Memory B cell (primary cell): ENCODE measurements around the gene HAUS1.
"Not testable (repeated sequence)": the region's sequence is repeated elsewhere in the genome, so short reads cannot be mapped to it uniquely, and the experiment has no call there.

Experiments used
- ATAC-seq: fragments of 150-1000 bp; cut with Tn5 transposase; 2 replicates; pipeline ENCODE4 v1.10.0; 2021; ENCODE audit warnings: low read depth, mild to moderate bottlenecking, moderate library complexity
- DNase-seq, 2 donors: peaks; one replicate each; pipeline ENCODE4 v3.0.0; 2022; ENCODE audit warnings: low spot score in 2 of 2
- H3K27ac Mint-ChIP-seq: one replicate; pipeline ENCODE4 v1.8.0; 2022; ENCODE audit warnings: mild to moderate bottlenecking, moderate library complexity, mixed read lengths
- H3K27me3 Mint-ChIP-seq: one replicate; pipeline ENCODE4 v1.8.0; 2022; ENCODE audit warnings: mixed read lengths
- H3K36me3 Mint-ChIP-seq: one replicate; pipeline ENCODE4 v1.8.0; 2022; ENCODE audit warnings: mild to moderate bottlenecking, mixed read lengths
- H3K4me1 Mint-ChIP-seq: one replicate; pipeline ENCODE4 v1.8.0; 2022; ENCODE audit warnings: mixed read lengths
- H3K4me3 Mint-ChIP-seq: one replicate; pipeline ENCODE4 v1.8.0; 2022; ENCODE audit warnings: mild to moderate bottlenecking, moderate library complexity, mixed read lengths
- H3K9me3 Mint-ChIP-seq: one replicate; pipeline ENCODE4 v1.8.0; 2022; ENCODE audit warnings: mixed read lengths

The HAUS1 gene

DNA sequence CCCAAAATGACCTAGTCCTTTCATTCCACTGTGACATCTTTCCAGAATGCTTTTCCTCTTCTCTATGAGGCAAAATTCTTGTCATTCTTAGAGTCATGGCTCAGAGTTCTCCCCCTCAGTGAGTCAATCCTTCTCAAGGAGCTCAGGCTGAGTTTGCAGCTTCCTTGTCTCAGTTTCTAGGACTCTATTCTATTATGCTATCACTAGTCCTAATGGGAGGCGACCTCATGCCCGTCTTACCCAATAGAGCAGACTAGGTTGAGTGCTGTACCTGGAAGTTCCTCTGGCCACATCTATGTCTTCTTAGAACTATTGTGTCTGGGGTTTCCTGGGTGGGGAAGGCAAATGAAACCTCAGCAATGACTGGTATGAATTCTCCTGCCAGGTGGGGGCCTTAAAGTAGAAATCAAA is 51.5 kb downstream of the HAUS1 start:
- Mint-ChIP-seq H3K9me3 (no peaks in the 10 kb centered on the region), H3K4me3 (no peak overlapping the region), H3K27me3 (no peaks in the 10 kb centered on the region), H3K36me3 (peaks cover 7% of the 10 kb centered on the region), H3K27ac (no peak overlapping the region), H3K4me1 (peaks cover 7% of the 10 kb centered on the region)
- no peak for DNase-seq
- ATAC-seq: peak; percentile 44

DNA sequence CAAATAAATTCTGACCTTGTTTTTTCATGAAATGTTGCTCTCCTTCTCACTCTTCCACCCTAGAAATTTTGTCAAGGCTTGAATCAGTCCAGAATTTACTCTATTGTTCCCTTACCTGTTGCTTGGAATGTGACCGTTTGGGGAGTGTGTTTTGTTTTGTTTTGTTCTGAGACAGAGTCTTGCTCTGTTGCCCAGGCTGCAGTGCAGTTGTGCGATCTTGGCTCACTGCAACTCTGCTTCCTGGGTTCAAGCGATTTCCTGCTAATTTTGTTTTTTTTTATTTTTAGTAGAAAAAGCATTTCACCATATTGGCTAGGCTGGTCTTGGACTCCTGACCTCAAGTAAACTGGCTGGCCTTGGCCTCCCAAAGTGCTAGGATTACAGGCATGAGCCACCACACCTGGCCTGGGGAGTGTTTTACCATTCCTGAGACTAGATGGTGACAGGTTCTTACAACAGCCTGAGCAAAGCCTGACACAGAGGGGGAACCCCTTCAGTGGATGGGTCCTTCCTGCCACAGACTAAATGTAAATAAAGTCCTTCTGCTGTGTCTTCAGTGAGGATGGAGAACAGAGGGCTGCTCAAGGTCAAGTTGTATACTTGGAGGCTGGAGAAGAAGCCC is 52.0 kb downstream of the HAUS1 start:
- H3K27me3 Mint-ChIP-seq: no peaks in the 10 kb centered on the region
- peaks cover 7% of the 10 kb centered on the region for H3K4me1 Mint-ChIP-seq
- no peak overlapping the region for H3K4me3 Mint-ChIP-seq
- H3K9me3 Mint-ChIP-seq: no peaks in the 10 kb centered on the region
- H3K36me3 Mint-ChIP-seq: peaks cover 7% of the 10 kb centered on the region
- DNase-seq (no peak), ATAC-seq (no peak)
- no peak overlapping the region for H3K27ac Mint-ChIP-seq

DNA sequence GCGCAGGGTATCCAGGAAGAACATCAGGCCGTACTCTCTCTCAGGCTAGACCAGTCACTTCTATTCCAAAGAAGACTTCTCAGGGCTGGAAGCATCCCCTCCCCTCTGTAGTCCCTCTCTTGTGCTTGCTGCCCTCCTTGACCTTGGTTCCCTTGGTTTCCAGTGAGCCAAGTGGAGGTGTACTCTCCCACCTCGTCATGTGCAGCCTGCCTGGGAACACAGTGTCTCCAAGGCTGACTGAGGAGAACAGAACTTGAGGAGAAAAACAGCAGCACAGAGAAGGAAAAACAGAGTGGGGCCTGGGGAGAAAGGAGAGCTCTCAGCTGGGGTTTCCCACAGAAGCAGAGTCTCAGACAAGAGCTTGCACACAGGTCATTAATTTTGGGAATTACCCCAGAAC is 52.7 kb downstream of the HAUS1 start:
- DNase-seq (no peak), ATAC-seq (no peak)
- Mint-ChIP-seq H3K36me3 (peaks cover 7% of the 10 kb centered on the region), H3K4me1 (peaks cover 7% of the 10 kb centered on the region), H3K9me3 (no peaks in the 10 kb centered on the region), H3K27ac (no peak overlapping the region), H3K4me3 (no peak overlapping the region), H3K27me3 (no peaks in the 10 kb centered on the region)

DNA sequence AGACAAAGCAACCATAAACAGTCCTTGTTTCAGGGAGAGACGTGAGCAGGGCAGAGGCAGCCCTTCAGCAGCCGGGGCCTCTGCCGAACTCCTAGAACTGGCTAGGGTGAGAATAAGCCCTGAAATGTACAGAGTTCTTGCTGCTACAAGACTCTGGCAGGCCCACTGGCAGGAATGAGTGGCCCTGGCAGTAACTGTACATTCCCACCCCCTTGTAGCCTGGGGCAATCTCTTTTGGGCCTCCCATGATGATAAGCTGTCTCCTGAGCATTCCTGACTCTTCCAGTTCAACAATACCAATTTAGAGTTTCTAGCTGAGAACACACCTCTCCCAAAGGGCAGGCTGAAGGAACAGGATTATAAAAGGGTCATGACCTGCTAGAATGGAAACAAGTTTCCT is 54.3 kb downstream of the HAUS1 start:
- Mint-ChIP-seq H3K27me3 (no peaks in the 10 kb centered on the region), H3K4me3 (no peak overlapping the region), H3K27ac (no peak overlapping the region), H3K4me1 (peaks cover 7% of the 10 kb centered on the region), H3K36me3 (peaks cover 7% of the 10 kb centered on the region), H3K9me3 (no peaks in the 10 kb centered on the region)
- DNase-seq (no peak), ATAC-seq (no peak)

DNA sequence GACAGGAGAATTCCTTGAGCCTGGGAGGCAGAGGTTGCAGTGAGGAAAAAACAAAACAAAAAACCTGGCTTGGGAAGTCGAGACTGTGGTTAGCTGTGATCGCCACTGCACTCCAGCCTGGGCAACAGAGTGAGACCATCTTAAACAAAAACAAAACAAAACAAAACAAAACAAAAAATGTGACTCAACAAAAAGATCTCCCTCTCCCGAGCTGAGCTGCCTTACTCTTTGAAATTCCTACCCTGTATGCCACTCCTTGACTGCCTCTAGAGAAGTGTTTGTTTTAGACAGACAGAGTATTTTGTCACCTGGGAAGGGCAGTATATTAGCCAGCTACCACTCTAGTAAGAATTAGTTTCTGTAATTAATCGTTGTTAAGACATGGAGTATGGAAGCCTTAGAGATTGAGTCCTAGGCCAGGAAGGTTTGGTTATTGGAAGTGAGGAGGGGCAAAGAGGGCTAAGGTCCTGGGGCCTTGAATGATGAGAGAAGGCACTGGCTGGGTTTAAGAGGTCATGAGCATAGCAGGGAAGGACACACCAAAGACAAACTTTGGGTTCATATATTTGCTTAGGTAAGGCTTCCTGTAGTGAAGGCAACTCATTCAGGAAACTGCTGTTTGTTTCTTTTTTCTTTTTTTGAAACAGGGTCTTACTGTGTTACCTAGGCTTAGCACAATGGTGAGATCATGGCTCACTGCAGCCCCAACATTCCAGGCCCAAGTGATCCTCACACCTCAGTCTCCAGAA is 56.0 kb downstream of the HAUS1 start:
- peaks cover 7% of the 10 kb centered on the region for H3K4me1 Mint-ChIP-seq
- H3K36me3 Mint-ChIP-seq: peaks cover 7% of the 10 kb centered on the region
- no peaks in the 10 kb centered on the region for H3K27me3 Mint-ChIP-seq
- H3K27ac Mint-ChIP-seq: peak overlapping the region; percentile 7
- H3K4me3 Mint-ChIP-seq: no peak overlapping the region
- H3K9me3 Mint-ChIP-seq: no peaks in the 10 kb centered on the region
- ATAC-seq (no peak), DNase-seq (no peak)

DNA sequence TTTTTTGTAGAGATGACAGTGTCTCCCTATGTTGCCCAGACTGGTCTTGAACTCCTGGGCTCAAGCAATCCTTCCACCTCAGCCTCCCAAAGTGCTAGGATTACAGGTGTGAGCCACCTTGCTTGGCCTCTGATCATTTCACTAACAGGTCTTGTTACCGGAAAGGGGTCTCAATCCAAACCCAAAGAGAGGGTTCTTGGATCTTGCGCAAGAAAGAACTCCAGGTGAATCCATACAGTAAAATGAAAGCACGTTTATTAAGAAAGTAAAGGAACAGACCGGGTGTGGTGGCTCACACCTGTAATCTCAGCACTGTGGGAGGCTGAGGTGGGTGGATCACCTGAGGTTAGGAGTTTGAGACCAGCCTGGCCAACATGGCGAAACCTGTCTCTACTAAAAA is 56.7 kb downstream of the HAUS1 start:
- not testable (repeated sequence) for H3K4me1 Mint-ChIP-seq, H3K9me3 Mint-ChIP-seq, H3K36me3 Mint-ChIP-seq, ATAC-seq, DNase-seq, H3K27ac Mint-ChIP-seq, H3K4me3 Mint-ChIP-seq, H3K27me3 Mint-ChIP-seq

DNA sequence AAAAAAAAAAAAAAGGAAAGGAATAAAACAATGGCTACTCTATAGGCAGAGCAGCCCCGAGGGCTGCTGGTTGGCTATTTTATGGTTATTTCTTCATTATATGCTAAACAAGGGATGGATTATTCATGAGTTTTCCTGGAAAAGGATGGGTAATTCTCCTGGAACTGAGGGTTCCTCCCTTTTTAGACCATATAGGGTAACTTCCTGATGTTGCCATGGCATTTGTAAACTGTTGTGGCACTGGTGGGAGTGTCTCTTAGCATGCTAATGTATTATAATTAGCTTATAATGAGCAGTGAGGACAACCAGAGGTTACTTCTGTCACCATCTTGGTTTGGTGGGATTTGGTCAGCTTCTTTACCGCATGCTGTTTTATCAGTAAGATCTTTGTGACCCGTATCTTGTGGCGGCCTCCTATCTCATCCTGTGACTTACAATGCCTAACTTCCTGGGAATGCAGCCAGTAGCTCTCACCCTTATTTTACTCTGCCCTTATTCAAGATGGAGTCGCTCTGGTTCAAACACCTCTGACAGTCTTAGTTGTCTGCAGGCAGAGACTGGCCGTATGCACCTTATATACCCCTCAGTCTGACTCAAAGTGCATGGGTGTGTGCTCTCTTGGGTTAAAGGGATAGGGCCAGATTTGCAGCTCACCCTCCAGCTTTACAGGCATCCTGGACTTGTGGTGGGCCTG is 57.7 kb downstream of the HAUS1 start:
- DNase-seq (no peak), ATAC-seq (no peak)
- Mint-ChIP-seq H3K36me3 (peaks cover 7% of the 10 kb centered on the region), H3K4me1 (peaks cover 4% of the 10 kb centered on the region), H3K4me3 (no peak overlapping the region), H3K27ac (no peak overlapping the region), H3K9me3 (no peaks in the 10 kb centered on the region), H3K27me3 (no peaks in the 10 kb centered on the region)

DNA sequence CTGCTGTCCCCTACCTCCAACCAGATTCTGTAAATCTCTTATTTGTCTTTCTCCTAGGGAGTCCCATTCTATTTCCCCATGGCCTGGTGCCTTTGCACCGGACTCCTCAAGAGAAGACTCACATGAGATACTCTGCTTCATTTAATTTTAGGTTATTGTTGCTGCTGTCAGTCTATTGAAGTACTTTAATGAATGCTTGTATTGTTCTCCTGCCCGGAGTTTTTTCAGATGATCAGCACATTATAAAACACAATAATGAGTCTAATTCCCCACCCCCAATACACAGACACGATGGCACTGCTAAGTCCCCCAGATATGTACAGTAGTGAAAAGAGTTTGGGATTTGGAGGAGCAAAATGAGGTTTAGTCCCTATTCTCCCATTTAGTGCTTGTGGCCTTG is 58.9 kb downstream of the HAUS1 start:
- H3K4me1 Mint-ChIP-seq: peaks cover 13% of the 10 kb centered on the region
- H3K36me3 Mint-ChIP-seq: peaks cover 3% of the 10 kb centered on the region
- no peaks in the 10 kb centered on the region for H3K27me3 Mint-ChIP-seq
- H3K27ac Mint-ChIP-seq: no peak overlapping the region
- H3K9me3 Mint-ChIP-seq: no peaks in the 10 kb centered on the region
- no peak overlapping the region for H3K4me3 Mint-ChIP-seq
- DNase-seq: no peak
- ATAC-seq: no peak

DNA sequence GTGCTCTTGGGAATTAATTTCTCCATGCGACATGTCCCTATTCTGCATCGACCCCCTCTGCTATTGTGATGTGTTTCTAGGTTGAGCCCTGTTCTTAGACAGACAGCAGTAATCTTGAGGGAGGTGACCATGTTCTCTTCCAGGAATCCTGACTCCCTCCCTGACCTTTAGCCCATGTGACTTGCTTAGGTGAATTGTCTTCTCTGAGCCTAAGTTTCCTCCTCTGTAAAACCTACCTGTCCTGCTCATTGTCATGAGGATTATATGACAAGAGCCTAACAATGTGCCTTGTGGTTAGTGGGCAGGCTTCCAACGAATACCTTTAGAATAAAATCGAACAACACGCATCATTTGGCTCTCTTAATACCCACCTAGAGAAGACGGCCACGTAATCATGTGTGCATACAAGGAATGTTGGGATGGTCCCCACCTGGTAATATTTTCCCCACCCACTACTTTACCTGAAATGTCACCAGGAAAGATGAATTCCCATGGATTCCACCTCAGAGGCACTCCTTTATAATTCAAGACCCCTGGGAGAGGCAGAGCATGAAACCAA is 59.8 kb downstream of the HAUS1 start:
- Mint-ChIP-seq H3K27me3 (no peaks in the 10 kb centered on the region), H3K36me3 (peaks cover 3% of the 10 kb centered on the region), H3K4me1 (peaks cover 16% of the 10 kb centered on the region), H3K4me3 (no peak overlapping the region), H3K9me3 (no peaks in the 10 kb centered on the region), H3K27ac (no peak overlapping the region)
- ATAC-seq: no peak
- no peak for DNase-seq

DNA sequence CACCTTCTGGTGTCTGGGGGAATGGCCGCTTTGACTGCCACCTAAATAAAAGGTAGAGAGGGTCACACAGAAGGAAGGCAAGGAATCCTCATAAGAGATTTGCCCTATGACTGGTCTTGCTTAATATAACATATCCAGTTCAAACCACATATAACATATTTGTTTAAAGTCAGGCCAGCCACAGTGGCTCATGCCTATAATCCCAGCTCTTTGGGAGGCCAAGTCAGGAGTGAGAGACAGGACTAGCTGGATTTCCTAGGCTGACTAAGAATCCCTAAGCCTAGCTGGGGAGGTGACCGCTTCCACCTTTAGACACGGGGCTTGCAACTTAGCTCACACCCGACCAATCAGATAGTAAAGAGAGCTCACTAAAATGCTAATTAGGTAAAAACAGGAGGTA is 60.3 kb downstream of the HAUS1 start:
- not testable (repeated sequence) for H3K9me3 Mint-ChIP-seq, H3K36me3 Mint-ChIP-seq, ATAC-seq, DNase-seq, H3K4me3 Mint-ChIP-seq, H3K27me3 Mint-ChIP-seq, H3K27ac Mint-ChIP-seq
- H3K4me1 Mint-ChIP-seq: peaks cover 20% of the 10 kb centered on the region

DNA sequence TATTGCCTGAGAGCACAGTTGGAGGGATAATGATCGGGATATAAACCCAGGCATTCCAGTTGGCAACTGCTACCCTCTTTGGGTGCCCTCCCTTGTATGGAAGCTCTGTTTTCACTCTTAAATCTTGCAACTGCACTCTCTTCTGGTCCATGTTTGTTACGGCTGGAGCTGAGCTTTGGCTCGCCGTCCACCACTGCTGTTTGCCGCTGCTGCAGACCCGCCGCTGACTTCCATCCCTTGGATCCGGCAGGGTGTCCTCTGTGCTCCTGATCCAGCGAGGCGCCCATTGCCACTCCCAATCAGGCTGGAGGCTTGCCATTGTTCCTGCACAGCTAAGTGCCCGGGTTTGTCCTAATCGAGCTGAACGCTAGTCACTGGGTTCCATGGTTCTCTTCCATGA is 60.7 kb downstream of the HAUS1 start:
- no peak overlapping the region for H3K27ac Mint-ChIP-seq
- DNase-seq (no peak), ATAC-seq (no peak)
- peaks cover 20% of the 10 kb centered on the region for H3K4me1 Mint-ChIP-seq
- H3K9me3 Mint-ChIP-seq: no peaks in the 10 kb centered on the region
- H3K36me3 Mint-ChIP-seq: peaks cover 3% of the 10 kb centered on the region
- no peaks in the 10 kb centered on the region for H3K27me3 Mint-ChIP-seq
- H3K4me3 Mint-ChIP-seq: no peak overlapping the region

DNA sequence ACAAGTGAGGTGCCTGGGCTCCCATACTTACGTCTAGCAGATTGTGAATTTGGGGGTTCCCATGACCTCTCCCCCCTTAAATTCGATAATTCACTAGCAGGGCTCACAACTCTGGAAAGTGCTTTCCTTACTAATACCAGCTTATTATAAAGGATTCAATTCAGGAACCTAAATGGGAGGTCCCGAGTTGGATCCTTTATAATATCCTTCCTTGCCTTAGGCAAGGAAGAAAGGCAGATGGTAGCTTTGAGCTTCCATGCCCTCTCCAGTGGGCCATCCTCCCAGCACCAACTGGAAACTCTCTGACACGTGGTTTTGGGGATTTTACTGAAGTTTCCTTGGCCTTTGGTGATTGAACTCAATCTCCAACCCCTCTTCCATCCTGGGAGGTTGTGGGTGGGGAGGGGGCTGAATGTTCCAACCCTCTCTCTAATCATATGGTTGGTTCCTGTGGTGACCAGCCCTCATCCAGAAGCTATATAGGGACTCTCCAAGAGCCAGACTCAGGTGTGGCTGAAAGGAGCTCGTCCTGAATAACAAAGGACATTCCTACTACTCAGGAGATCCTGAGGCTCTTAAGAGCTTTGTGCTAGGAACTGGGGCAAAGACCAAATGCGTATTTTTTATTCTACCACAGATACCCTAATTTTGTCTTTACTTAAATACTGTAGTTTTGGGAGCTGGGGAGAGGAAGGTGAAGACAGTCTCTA is 62.2 kb downstream of the HAUS1 start:
- ATAC-seq: no peak
- Mint-ChIP-seq H3K4me3 (no peak overlapping the region), H3K9me3 (no peaks in the 10 kb centered on the region), H3K27me3 (no peaks in the 10 kb centered on the region), H3K27ac (peak overlapping the region; percentile 92), H3K36me3 (no peaks in the 10 kb centered on the region), H3K4me1 (peaks cover 22% of the 10 kb centered on the region)
- DNase-seq: no peak

DNA sequence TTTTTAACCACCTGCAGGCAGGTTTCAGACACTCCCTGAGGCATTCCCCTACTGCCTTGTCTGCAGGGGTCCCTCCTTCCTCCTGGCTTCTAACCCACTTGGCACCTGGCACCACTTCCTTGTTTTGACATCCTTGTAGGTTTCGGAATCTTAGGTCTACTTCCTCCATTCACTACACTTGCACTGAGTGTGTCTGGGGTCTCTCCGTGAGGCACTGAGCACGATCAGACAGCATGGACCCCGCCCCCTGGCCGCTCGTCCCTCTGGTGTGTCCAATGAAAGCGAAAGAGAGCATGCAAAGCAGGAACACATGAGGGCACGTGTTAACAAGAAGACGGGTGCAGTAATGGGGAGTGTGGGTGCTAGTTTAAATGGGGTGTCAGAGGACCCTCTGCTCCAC is 63.8 kb downstream of the HAUS1 start:
- Mint-ChIP-seq H3K4me1 (peaks cover 24% of the 10 kb centered on the region), H3K27me3 (no peaks in the 10 kb centered on the region), H3K36me3 (no peaks in the 10 kb centered on the region), H3K4me3 (peak overlapping the region; percentile 84), H3K27ac (peak overlapping the region; percentile 92), H3K9me3 (no peaks in the 10 kb centered on the region)
- ATAC-seq (peak; percentile 94), DNase-seq (peak; percentile 68 to 85)

DNA sequence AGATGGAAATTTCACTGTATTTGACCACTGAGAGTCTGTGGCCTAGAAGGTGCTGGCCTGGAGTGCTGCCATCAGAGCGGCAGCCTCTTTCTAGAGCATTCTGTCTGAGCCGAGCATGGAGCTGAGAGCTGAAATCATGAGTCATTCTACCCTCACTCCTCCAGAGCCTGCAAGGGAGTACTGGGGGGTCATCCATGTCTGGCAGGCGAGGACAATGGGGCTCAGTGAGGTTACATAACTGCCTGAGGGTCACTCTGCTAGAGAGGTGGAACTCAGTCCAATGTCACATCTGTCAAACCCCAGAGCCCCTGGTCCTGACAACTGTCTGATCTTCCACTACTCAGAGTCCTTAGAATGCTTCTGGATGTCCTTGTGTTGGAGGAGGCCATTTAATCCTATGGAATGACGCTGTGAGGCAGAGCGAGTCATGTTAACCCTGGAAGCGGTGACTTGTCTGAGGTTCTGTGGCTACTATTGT is 65.3 kb downstream of the HAUS1 start:
- H3K4me3 Mint-ChIP-seq: no peak overlapping the region
- peaks cover 24% of the 10 kb centered on the region for H3K4me1 Mint-ChIP-seq
- no peaks in the 10 kb centered on the region for H3K36me3 Mint-ChIP-seq
- no peaks in the 10 kb centered on the region for H3K9me3 Mint-ChIP-seq
- H3K27me3 Mint-ChIP-seq: no peaks in the 10 kb centered on the region
- ATAC-seq (no peak), DNase-seq (no peak)
- peak overlapping the region; percentile 78 for H3K27ac Mint-ChIP-seq
